Measurements from ENCODE around the gene SNX8. TPM values are rescaled to one million over a fixed set of nuclear protein-coding genes. Genes with fewer than 3 reads are reported as not detected.

SNX8 gene
- total and polyA plus RNA-seq, 2 of the 13 experiments (the other 11 are each of a cell fraction or from before 2014, with no cell fraction given) = 20.6 to 45.2 TPM

GRCh38 chr7:2354186-2354938 lies 40.1 kb upstream of the SNX8 start, which contains the start of gene EIF3B (continued):
- TF ChIP-seq CEBPZ (IDR thresholded peaks at IDR 0.05; ENCODE audit: low read length) = no peak
- no peak for TF ChIP-seq GTF3A (CRISPR knock-in tag; conservative IDR thresholded peaks at IDR 0.05)
- TF ChIP-seq SIN3A (IDR thresholded peaks at IDR 0.05; ENCODE audit: borderline replicate concordance, low read depth, low read length) = peak; percentile 90; the same call in 1 of the 2 replicates
- 0 out of 2 replicates have a peak, but pooled peaks have one; percentile 57 for TF ChIP-seq ZNF224 (CRISPR knock-in tag; IDR thresholded peaks at IDR 0.05)
- TF ChIP-seq ONECUT2 (CRISPR knock-in tag; IDR thresholded peaks at IDR 0.05) = no peak
- TF ChIP-seq FOXP4 (CRISPR knock-in tag; IDR thresholded peaks at IDR 0.05) = no peak
- no peak for TF ChIP-seq HHEX (CRISPR knock-in tag; IDR thresholded peaks at IDR 0.05)
- peak; percentile 35 for TF ChIP-seq ZNF574 (CRISPR knock-in tag; IDR thresholded peaks at IDR 0.05)
- TF ChIP-seq ZMYM4 (CRISPR knock-in tag; IDR thresholded peaks at IDR 0.05) = peak; percentile 29; the same call in 1 of the 2 replicates
- no peak; the same call in 1 of the 2 replicates for TF ChIP-seq ZNF547 (CRISPR knock-in tag; IDR thresholded peaks at IDR 0.05)
- peak; percentile 99 for TF ChIP-seq FOXK2 (IDR thresholded peaks at IDR 0.05)
- TF ChIP-seq SNAI1 (CRISPR knock-in tag; IDR thresholded peaks at IDR 0.05; ENCODE audit: borderline replicate concordance) = no peak
- no peak for TF ChIP-seq ADNP (CRISPR knock-in tag; IDR thresholded peaks at IDR 0.05)
- no peak for TF ChIP-seq SNAPC5 (CRISPR knock-in tag; IDR thresholded peaks at IDR 0.05; ENCODE audit: borderline replicate concordance)
- 0 out of 2 replicates have a peak, but pooled peaks have one; percentile 22 for TF ChIP-seq SKIL (CRISPR knock-in tag; IDR thresholded peaks at IDR 0.05; ENCODE audit: borderline replicate concordance)
- TF ChIP-seq FLYWCH1 (CRISPR knock-in tag; IDR thresholded peaks at IDR 0.05) = no peak

All from HepG2 (cell line).